ENCODE results near the gene PPP1R12C.
"Not testable (repeated sequence)": the region's sequence is repeated elsewhere in the genome, so short reads cannot be mapped to it uniquely, and the experiment has no call there.

The PPP1R12C gene

DNA sequence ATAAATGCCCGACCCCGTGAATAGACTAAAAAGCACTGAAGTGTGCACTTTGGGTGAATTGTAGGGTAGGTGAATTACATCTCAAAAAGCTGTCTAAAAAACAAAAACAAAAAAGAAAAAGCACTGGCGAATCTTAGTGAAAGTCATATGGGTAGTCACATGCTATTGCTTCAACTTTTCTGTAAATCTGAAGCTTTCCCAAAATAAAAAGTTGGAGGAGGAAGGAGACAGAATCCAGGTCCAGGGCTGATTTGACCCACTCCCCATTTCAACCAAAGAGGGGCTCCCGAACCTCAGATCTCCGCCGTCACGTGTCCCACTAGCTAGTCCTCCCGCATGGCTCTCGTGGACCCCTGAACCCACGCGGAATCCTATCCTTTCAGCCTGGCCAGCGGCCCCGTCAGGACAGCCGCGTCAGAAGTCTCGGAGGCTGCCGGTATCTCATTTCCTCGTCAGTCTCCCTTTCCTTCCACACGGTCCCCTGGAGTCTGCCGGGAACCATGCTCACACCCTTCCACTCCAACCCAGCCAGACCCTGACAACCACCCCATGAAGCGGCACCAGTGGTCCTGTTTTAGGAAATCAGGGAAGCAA is 6.1 kb downstream of the PPP1R12C start:
- no peak for DNase-seq (ENCODE audit: low spot score)

DNA sequence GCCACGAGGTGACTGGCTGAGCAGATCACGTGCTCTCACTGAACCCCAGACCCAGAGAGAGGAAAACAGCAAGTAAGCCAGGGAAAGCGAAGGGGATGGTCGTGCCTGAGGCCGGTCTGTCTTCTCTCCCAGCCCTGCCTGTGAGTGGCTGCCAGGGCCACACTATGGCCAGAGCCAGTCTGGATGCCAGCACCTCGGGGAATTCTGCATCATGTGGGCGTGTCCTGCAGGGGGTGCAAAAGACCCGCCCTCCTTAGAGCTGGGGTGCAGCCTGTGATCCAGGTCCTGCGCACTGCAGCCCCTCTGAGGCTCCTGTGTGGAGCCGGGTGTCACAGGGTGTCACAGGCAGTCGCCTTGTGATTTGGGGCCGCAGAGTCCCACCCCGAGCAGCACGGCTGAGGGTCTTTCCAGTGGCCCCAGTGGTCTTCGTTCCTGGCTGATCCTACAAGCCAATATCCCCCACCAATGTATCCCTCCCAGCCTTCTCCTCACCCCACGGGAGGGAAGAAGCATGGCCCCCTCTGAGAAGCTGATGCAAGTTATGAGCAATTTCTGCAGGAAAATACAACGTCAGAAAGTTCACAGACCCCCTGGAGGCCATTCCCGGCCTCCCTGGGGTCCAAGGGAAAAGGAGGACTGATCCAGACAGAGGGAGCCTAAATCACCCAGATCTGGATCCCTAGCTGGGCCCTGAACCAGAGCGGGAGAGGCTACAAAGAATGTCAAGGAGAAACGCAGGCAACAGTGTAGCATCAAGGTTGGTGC is 7.7 kb downstream of the PPP1R12C start:
- DNase-seq (ENCODE audit: low spot score), result no peak

DNA sequence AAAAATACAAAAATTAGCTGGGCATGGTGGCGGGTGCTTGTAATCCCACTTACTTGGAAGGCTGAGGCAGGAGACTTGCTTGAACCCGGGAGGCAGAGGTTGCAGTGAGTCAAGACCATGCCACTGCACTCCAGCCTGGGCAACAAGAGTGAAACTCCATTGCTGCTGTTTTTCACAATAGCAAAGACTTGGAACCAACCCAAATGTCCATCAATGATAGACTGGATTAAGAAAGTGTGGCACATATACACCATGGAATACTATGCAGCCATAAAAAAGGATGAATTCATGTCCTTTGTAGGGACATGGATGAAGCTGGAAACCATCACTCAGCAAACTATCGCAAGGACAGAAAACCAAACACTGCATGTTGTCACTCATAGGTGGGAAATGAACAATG is 10.2 kb downstream of the PPP1R12C start:
- DNase-seq (ENCODE audit: low spot score), result not testable (repeated sequence)

DNA sequence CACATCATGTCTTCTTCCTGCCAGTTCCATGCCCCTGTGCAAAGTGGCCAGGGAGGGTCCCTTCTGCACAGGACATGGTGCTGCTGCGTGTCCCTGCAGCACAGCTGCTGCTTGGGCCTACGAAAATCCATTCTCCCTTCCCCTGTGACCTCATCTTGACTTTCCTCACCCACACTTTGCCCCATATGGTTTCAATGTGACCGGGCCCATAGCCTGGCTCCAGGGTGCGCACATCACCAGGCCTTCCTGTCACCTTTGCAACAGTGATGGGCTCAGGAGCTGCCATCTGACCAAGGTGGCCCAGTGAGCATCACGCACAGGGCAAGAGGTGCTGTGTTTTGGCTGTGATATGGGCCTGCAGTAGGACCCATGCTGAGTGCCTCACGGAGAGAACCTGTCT is 10.8 kb downstream of the PPP1R12C start:
- DNase-seq (ENCODE audit: low spot score), result no peak

DNA sequence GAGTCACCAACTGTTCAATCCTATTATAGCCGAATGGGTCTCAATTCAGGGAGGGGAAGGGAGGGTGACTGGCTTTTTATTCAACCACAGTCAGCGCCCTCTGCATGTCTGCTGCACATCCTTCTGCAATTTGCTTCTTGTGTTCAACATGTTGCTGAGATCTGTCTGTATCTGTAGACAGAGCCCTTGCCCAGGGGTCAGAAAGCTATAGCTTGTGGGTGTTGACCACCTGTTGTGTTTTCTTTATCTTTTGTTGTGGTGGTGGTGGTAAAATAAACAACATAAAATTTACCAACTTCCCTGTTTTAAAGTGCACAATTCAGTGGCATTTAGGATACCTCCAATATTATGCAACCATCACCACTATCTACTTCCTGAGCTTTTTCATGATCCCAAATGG is 12.2 kb downstream of the PPP1R12C start:
- DNase-seq (ENCODE audit: low spot score), result no peak

DNA sequence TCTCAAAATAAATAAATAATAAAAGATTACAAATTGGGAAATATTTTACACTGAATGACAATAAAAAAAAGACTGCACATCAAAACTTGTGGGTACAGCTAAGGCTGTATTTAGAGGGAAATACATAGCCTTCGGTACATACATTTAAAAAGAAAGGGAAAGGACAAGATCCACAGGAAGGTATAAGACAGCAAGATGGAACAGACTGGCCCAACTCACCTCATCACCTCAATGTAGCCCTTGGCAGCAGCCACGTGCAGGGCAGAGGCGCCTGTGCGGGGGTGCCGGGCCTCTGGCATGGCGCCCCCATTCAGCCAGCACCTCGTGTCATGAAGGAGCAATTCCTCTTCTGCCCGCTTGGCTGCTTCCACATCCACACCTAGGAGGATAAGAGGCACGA is 14.2 kb downstream of the PPP1R12C start:
- DNase-seq (ENCODE audit: low spot score), result no peak

DNA sequence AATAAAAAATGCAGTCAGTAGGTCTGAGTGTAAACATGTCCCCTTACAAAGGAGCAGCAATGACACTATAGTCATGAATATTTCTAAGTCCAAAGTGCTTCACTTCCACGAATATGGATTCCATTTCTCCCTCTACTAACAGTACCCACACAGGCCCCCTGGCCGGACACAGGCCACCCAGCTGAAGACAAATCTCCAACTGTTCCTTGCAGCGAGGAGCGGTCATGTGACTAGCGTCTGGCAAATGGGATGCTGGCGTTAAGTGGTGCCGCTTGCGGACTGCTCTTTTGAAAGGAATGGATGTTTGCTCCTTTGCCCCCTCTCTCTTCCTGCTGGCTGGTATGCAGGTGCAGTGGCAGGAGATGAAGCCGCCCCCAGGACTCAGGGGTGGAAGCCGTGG is 16.2 kb downstream of the PPP1R12C start:
- no peak for DNase-seq (ENCODE audit: low spot score)

DNA sequence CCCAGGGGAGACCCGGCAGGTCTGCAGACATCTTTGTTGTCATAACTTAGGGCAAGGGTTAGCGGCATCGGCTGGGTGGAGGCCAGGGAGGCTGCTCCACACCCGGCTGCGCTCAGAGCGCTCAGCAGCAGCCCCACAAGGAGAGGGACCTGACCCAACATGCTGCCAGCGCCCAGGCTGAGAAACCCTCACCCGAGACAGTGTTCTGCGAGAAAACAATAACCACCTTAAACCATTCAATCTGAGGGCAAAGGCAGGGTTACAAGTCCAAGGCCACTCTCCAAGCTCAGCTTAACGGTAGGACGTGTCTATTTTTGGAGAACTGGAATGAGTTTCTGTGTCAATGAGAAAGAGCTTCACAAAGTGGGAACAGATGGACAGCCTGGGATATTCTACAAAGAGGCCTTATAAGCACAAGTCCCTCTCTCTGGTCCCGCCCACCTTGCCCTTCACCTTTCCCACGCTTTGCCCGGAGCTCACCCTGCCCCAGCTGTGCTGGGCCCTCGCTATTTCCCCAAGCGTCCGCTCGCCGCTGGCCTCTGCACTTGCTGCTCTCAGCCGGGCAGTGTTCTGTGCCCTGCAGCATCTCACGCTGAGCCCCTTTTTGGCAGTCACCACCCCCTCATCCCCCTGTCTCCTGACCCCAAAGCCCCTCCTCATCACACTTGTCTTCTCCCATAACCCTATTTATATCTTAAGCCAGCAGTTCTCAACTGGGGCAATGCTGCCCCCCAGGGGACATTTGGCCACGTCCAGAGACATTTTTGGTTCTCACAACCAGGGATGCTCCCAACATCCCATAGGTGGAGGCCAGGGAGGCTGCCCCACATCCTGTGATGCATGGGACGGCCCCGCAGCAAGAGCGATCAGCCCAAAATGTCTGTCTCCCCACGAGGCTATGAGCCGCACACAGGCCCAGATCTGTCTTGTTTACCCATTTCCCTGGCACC is 17.6 kb downstream of the PPP1R12C start:
- DNase-seq (ENCODE audit: low spot score), result no peak

DNA sequence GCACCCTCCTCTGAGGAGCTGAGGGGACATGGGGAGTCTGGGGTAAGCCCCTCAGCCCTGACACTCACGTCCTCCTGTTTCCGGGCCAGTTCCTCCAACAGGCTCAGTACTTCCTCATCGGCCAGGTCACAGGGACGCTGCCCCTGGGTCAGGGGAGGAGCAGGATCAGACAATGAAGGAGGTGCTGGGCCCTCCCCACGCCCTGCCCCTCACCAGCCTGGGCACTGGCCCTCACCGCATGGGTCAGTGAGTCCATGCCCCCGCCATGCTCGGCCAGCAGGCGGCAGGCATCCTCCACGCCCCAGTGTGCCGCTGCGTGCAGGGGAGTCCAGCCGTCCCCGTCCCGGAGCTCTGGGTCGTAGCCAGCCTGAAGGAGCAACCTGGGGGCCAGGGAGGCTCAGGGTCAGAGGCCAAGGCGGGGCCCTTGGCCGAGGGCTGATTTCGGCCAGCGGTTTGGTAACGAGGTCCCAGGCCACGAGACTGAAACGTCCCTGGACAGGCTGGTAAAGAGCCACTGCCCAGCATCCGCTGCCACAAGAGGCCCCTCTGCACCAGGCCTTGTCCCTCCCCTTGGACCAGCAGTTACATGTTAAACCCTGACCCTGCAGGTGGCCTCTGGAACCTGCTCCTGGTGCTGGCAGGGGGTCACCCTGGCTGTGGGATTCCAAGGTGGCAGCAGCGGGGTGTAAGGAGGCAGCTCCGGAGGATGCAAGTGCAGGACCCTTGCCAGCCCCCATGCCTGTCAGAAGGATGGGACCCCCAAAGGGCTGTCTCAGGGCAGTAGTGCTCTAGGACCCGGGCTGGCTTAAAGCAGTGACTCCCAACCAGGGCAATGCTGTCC is 18.5 kb downstream of the PPP1R12C start:
- DNase-seq (ENCODE audit: low spot score), result no peak

DNA sequence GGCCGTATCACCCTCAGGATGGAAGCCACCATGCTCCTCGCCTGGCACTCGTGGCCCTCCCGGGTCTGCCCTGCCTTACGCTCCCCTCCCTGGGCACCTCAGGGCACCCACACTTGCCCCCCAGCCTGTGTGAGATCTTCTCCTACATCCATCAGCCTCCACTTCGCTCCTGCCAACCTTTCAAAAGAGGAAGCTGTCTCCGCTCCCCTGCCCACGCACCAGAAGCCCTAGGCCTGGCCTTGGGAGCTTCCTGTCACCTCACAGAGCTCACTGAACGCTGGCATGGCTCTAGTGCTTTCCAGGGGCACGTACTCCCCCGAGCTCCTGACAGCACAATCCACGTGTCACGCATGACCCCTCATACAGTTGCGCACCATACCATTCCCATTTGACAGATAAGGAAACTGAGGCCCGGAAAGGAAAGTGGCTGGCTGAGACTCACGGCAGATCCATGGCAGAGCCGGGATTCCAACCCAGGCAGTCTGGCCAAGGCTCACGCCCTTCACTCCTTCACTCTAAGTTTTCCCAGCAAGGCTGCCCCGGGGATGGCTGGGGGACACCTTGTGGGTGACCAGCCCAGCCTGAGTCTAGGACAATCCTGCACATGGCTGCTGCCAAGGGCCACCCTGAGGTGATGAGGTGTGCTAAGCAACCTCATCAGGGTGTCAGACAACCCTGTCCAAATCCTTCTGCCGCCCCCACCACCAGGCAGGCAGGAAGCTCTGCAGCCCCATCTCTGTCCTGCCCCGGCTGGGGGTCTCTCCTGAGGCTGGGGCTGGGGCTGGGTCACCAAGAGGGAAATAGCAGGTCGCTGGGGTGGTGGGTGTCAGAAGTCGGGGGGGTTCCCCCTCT is 19.3 kb downstream of the PPP1R12C start:
- no peak for DNase-seq (ENCODE audit: low spot score)

DNA sequence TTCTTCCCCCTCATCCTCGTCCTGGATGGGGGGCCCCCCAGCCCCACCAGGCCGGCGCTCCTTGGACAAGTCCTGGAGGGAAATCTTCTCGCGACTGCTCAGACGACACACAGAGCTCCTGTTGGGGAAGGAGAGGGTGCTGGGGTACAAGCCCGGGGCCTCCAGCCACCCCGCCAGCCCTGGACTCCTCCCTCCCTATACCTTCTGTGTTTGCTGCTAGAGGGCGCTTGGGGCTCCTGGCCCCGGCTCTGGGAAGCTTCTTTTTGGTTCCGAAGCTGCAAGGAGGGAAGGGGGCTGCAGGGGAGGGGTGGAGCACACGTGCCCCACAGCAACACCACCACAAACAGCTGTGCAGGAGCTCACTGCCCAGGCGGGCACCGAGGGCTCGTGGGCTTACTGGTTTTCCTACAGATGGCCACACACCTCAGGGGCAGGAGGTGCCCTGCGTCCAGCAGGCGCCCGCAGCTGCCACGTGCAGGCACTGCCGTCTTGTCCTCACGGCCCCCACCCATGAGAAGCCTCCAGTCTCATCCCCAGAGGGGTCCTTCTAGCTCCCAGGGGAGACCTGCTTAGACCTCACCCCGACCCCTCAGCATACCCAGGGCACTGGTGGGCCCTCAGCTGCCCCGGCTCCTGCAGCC is 21.3 kb downstream of the PPP1R12C start:
- DNase-seq (ENCODE audit: low spot score), result no peak

DNA sequence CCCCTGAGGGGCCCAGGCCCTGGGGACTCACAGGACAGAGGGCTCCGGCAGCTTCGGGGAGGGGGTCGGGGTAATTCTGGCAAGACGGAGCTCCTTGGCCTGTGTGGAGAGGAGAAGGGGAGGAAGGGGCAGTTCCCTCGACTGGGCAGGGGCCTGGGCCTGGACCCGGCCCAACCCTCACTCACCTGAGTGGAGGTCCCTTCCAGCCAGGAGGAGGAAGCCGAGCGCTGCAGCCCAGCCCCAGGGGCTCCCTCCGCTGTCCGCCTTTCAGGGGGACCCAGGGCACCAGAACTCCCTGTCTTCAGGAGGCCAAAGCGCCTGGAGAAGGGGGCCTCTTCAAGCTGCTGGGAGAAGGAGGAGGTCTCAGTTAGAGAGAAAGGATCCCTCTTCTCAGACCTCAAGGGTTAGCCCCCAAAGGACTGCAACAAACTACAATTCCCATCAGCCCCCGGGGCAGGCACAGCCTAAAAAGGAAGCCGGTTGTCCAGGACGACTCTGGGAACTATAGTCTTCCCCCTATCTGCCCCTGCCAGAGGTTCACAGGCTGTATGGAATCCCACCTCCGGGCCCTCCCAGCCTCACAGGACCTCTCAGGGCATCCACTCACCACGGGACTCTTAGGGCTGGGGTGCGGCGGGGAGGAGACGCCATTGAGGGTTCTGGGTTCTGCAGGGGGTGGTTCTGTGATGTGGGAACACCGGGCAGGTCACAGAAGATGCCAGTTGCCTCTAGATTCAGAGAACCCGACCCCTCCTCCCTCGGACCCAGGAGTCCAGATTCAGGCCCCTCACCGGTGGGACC is 22.0 kb downstream of the PPP1R12C start:
- peak; percentile 46 for DNase-seq (ENCODE audit: low spot score)

DNA sequence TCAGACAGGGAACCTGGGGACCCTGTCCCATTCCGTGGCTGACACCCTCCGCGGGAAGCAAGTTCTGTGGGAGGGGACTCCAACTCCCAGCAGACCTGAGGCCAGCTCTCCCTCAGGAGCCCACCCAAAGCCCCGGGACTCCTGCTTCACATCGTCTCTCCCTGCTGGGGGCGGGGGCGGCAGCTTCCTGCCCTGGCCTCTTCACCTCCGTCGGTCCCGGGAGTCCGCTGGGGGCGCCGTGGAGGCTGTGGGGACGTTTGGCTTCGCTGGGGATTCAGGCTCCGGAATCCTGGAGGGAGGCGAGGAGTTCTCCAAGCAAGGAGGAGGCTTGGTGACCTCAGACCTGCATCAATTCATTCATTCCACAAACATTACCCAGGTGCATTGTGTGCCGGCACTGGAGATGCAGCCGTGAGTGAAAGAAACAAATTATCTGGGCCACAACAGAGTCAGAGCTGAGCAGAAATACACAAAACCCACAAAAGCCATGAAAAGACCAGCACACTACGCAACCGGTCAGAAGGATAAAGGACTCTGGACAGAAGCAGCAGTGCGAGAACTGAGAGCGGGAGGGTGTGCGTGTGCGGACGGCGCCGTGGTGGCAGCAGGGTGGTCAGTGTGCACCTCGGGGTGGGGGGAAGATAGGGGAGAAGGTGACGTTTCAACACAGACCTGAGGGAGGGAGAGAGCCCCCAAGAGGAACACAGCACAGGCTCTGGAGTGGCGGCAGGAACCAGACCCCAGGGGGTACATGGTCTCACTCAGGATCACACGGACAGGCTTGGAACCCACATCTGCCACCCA is 22.8 kb downstream of the PPP1R12C start:
- no peak for DNase-seq (ENCODE audit: low spot score)

DNA sequence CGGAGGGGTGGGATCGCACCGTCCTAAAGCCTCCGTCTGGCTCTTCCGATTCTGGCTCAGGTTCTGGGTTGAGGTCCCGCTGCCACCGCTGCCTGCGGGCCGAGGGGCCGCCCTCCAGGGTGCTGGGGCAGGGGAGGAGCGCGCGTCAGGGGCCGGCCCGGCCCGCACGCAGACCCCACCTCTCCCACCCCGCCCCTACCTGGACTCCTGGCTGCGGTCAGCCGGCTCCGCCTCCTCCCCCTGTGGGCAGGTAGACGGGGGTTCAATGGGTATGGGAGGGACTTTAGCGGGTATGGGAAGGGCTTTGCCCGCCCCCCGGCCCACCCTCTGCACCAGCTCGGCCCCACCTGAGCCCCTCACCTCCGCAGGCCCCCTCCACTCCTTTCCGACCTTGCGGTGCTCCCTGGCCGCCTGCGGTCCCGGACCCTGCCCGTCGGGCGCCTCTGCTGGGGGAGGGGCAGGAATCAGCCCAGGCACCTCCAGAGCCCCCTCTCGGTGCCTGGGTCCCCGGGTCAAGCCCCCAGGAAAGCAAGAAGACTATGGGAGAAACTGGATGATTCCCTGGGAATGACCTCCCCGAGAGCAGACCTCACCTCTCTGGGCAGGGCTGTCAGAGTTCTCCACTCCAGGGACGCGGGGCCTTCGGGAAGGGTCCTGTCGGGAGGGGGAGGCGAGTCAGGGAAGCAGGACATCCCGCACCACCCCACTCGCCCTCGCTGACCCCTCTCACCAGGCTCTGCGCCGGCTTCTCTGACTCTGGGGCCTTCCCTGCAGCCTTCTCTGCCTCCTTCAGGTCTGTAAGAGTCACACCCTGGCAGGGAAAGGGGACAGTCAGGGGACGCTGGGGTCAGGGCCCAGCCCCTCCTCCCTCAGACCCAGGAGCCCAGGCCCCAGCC is 24.8 kb downstream of the PPP1R12C start:
- DNase-seq (ENCODE audit: low spot score), result no peak

DNA sequence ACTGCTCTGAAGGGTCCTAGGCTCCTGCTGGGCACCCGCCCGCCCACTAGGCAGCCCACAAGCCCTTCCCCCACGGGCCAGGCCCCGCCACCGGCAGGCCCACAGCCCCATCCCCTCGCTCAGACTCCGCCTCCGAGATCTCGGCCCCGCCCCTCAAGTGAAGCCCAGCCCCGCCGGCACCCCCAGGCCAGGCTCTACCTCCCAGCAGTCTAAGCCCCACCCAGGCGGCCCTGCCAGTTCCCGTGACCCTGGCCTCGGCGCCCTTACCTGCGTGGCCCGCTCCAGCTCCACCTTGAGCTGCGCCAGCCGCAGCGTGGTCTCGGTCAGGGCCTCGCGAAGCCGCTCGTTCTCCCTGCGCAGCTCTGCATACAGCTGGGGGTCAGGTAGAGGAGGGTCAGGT is 25.5 kb downstream of the PPP1R12C start:
- DNase-seq (ENCODE audit: low spot score), result no peak

DNA sequence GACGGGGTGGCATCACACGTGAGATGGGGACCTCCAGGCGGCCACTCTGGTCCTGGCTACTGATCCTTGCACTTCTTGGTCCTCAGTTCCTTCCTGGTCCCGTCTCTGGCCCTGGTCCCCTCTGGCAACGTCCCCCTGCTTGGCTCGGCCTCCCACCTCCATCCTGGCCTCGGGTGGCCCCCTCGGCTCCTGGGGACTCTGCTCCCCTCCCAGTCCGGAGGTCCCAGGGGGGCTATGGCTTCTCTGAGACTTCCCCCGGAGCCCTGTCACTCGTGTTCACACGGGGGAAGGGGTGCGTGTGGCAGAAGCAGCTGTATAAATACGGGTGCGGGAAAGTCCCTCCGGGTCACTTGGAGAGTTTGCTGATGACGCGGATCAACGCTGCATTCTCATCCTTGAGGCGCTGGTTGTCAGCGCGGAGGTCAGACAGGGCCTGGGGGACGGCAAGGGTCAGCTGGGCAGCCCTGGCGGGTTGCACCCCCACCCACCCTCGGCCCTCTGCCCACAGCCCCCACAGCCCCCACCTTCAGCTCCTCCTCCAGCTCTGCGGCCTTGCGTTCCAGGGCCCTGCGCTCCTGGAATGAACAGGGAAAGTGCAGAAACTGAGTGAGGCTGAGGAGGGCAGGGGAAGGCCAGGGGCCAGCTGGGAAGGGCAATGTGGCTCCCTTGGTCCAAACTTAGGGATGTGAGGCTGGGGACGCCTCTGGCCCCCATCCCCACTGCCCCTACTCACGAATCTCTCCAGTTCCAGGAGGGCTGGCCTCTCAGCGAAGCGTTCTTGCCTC is 26.1 kb downstream of the PPP1R12C start:
- DNase-seq (ENCODE audit: low spot score), result no peak

DNA sequence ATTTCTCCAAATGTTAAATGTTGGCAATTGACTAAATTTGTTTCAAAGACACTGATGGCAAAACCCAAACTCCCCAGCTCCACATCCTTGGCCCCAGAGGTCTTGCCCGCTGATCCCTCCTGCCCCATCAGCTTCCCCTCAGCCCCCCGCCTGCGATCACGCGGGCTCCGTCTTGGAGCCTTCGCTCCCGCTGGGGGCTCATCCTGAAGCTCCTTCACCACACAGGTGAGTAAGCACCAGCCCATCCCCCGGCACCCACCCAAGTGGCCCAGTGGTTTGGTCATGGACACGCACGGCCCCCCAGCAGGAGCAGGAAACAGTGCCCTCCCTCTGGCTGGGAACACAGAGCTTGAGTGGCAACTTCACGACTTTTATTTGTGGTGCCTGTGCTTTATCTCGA is 26.9 kb downstream of the PPP1R12C start:
- no peak for DNase-seq (ENCODE audit: low spot score)

Measured in RKO (cell line).